ENCODE data around the gene PLSCR5.

The PLSCR5 gene

GRCh38 chr3:146550743-146551510 is 54.2 kb downstream of the PLSCR5 start:
- TF ChIP-seq CTCF (IDR thresholded peaks at IDR 0.05; ENCODE audit: low read depth, low read length), result no peak
- peak; percentile 82 to 91 for DNase-seq (ENCODE audit: low read depth in 2 of 2)
- H3K4me3 ChIP-seq (replicated peaks in 1 of 2; ENCODE audit: low read depth in 2 of 2, low read length in 2 of 2), result no peak overlapping the region

- H3K4me3 ChIP-seq (replicated peaks in 1 of 2; ENCODE audit: low read depth in 2 of 2, low read length in 2 of 2), result no peak overlapping the region
- TF ChIP-seq CTCF (IDR thresholded peaks at IDR 0.05; ENCODE audit: low read depth, low read length), result no peak
- no peak for DNase-seq (ENCODE audit: low read depth in 2 of 2)
These were observed 55.0 kb downstream of the PLSCR5 start for GRCh38 chr3:146550070-146550615.

- TF ChIP-seq CTCF (IDR thresholded peaks at IDR 0.05; ENCODE audit: low read depth, low read length), result no peak
- DNase-seq (ENCODE audit: low read depth in 2 of 2), result no peak
- no peak overlapping the region for H3K4me3 ChIP-seq (replicated peaks in 1 of 2; ENCODE audit: low read depth in 2 of 2, low read length in 2 of 2)
These were observed 57.8 kb downstream of the PLSCR5 start for GRCh38 chr3:146547235-146547835.

- DNase-seq (ENCODE audit: low read depth in 2 of 2), result no peak
- TF ChIP-seq CTCF (IDR thresholded peaks at IDR 0.05; ENCODE audit: low read depth, low read length), result no peak
- no peak overlapping the region for H3K4me3 ChIP-seq (replicated peaks in 1 of 2; ENCODE audit: low read depth in 2 of 2, low read length in 2 of 2)
These were observed 58.7 kb downstream of the PLSCR5 start for GRCh38 chr3:146546366-146546965.

GRCh38 chr3:146544929-146545528 is 60.1 kb downstream of the PLSCR5 start:
- TF ChIP-seq CTCF (IDR thresholded peaks at IDR 0.05; ENCODE audit: low read depth, low read length), result no peak
- H3K4me3 ChIP-seq (replicated peaks in 1 of 2; ENCODE audit: low read depth in 2 of 2, low read length in 2 of 2), result peak overlapping the region; percentile 74 to 84
- DNase-seq (ENCODE audit: low read depth in 2 of 2), result no peak

- peak; percentile 98 to 99 for DNase-seq (ENCODE audit: low read depth in 2 of 2)
- H3K4me3 ChIP-seq (replicated peaks in 1 of 2; ENCODE audit: low read depth in 2 of 2, low read length in 2 of 2), result peak within 1 kb of the TSS; percentile 74 to 84
- no peak for TF ChIP-seq CTCF (IDR thresholded peaks at IDR 0.05; ENCODE audit: low read depth, low read length)
These were observed 60.9 kb downstream of the PLSCR5 start, which contains the start of gene PLSCR1 for GRCh38 chr3:146544002-146544928. Gene PLSCR1, minus strand, starts transcription at chr3:146544607. Its CDS starts 8,055 bp downstream, at chr3:146536552.

Measured in cardiac fibroblast (primary cell).